Caco-2 (cell line): ENCODE data around the gene PLB1. TPM values are rescaled to one million over a fixed set of nuclear protein-coding genes. Genes with fewer than 3 reads are reported as not detected.

Experiments
- BruUV-seq: library from RNA; stranded (reverse); fragments of 400-500 nt; replicated peaks from 2 replicates; lab custom pipeline; 2021; lab: Mats Ljungman, UMichigan
- CTCF ChIA-PET: fragments of 300-600 bp; sonication (Branson Sonifier 250); formaldehyde crosslinking; loops from one replicate; lab custom pipeline; 2022; ENCODE audit warnings: antibody characterized with exemption; lab: Charles Lee
- POLR2A ChIA-PET: fragments of 300-600 bp; sonication (Branson Sonifier 250); formaldehyde crosslinking; loops from one replicate; lab custom pipeline; 2022; ENCODE audit warnings: antibody characterized with exemption; lab: Charles Lee
- DNase-seq, 2 experiments: peaks; one replicate each; pipeline versions ENCODE4 v3.0.0 to v3.0.0-alpha.2; 2020 to 2022
- H3K27me3 ChIP-seq: replicated peaks from 2 replicates; pipeline ENCODE4 v1.6.0; 2011; ENCODE audit warnings: low read length; ENCODE audit not compliant: control insufficient read depth, insufficient read depth
- H3K36me3 ChIP-seq: 2 replicates; pipeline ENCODE4 v1.5.1; 2011; ENCODE audit warnings: low read length; ENCODE audit not compliant: control insufficient read depth, insufficient read depth
- H3K4me1 ChIP-seq: fragments of 250-450 bp; sonication (Bioruptor Pico); 2 replicates; pipeline ENCODE4 v1.5.1; 2020; ENCODE audit warnings: mild to moderate bottlenecking
- H3K4me3 ChIP-seq: 2 replicates; pipeline ENCODE4 v1.5.1; 2011; ENCODE audit warnings: low read depth, mild to moderate bottlenecking, control low read depth, low read length
- H3K9me3 ChIP-seq: fragments of 250-450 bp; sonication (Bioruptor Pico); 2 replicates; pipeline ENCODE4 v1.5.1; 2020; ENCODE audit warnings: mild to moderate bottlenecking, moderate library complexity
- H3K27ac Mint-ChIP-seq: one replicate; pipeline ENCODE4 v1.8.0; 2022; ENCODE audit warnings: mixed read lengths; ENCODE audit not compliant: unreplicated experiment
- H3K27me3 Mint-ChIP-seq: one replicate; pipeline ENCODE4 v1.8.0; 2022; ENCODE audit warnings: mixed read lengths; ENCODE audit not compliant: insufficient read depth, unreplicated experiment
- H3K36me3 Mint-ChIP-seq: one replicate; pipeline ENCODE4 v1.8.0; 2022; ENCODE audit warnings: mild to moderate bottlenecking, mixed read lengths; ENCODE audit not compliant: insufficient read depth, unreplicated experiment
- H3K4me1 Mint-ChIP-seq: one replicate; pipeline ENCODE4 v1.8.0; 2022; ENCODE audit warnings: low read depth, mixed read lengths; ENCODE audit not compliant: unreplicated experiment
- H3K4me3 Mint-ChIP-seq: one replicate; pipeline ENCODE4 v1.8.0; 2022; ENCODE audit warnings: mild to moderate bottlenecking, moderate library complexity, mixed read lengths; ENCODE audit not compliant: unreplicated experiment
- H3K9me3 Mint-ChIP-seq: one replicate; pipeline ENCODE4 v1.8.0; 2022; ENCODE audit warnings: mixed read lengths; ENCODE audit not compliant: unreplicated experiment
- intact Hi-C: fragments of 100-400 bp; cut with micrococcal nuclease; formaldehyde crosslinking; loops from one replicate; pipeline ENCODE4 v1.10.0; 2022; ENCODE audit not compliant: unreplicated experiment
- total RNA-seq: library from RNA; stranded (reverse); gene quantifications from 2 replicates; pipeline ENCODE4 v1.2.3, GENCODE V29; 2022
- TF ChIP-seq, protein P1 (sequence below), 2 experiments: fragments of 200-600 bp in 1 of 2; IDR thresholded peaks; 1 replicate in 1 of 2; 2 replicates in 1 of 2; pipeline versions ENCODE4 v1.5.1 to v1.8.0; 2011 to 2022; ENCODE audit warnings: antibody characterized with exemption in 1 of 2, control low read depth in 1 of 2, inconsistent platforms in 1 of 2, low read depth in 1 of 2, low read length in 1 of 2, mild to moderate bottlenecking in 1 of 2, moderate library complexity in 1 of 2; ENCODE audit not compliant: insufficient read depth in 1 of 2, severe bottlenecking in 1 of 2, unreplicated experiment in 1 of 2

The PLB1 gene
- total RNA-seq, 1 experiment from 2014 or later, result 2.8 TPM

- H3K4me3 Mint-ChIP-seq, result peak overlapping the region; percentile 86
- BruUV-seq, result TSS peak; percentile 90
- H3K4me1 ChIP-seq, result peaks cover 49% of the 10 kb centered on the region
- peak overlapping the region; percentile 90 for H3K27ac Mint-ChIP-seq
- no peak for DNase-seq
- H3K27me3 Mint-ChIP-seq, result no peaks in the 10 kb centered on the region
- H3K27me3 ChIP-seq, result no peaks in the 10 kb centered on the region
- ChIA-PET CTCF (interaction anchor here (0.8 to 1.5 kb wide), 2 partner anchors 23 to 27 kb away, joined by 3 read pairs; no protein-coding TSS in a partner anchor), POLR2A (no interaction called here)
- H3K9me3 Mint-ChIP-seq, result no peaks in the 10 kb centered on the region
- H3K4me3 ChIP-seq, result no peak overlapping the region
- no peaks in the 10 kb centered on the region for H3K9me3 ChIP-seq
- TF ChIP-seq, protein P1, sequence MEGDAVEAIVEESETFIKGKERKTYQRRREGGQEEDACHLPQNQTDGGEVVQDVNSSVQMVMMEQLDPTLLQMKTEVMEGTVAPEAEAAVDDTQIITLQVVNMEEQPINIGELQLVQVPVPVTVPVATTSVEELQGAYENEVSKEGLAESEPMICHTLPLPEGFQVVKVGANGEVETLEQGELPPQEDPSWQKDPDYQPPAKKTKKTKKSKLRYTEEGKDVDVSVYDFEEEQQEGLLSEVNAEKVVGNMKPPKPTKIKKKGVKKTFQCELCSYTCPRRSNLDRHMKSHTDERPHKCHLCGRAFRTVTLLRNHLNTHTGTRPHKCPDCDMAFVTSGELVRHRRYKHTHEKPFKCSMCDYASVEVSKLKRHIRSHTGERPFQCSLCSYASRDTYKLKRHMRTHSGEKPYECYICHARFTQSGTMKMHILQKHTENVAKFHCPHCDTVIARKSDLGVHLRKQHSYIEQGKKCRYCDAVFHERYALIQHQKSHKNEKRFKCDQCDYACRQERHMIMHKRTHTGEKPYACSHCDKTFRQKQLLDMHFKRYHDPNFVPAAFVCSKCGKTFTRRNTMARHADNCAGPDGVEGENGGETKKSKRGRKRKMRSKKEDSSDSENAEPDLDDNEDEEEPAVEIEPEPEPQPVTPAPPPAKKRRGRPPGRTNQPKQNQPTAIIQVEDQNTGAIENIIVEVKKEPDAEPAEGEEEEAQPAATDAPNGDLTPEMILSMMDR (IDR thresholded peaks at IDR 0.05; ENCODE audit: insufficient read depth in 1 of 2, low read depth in 1 of 2, low read length in 1 of 2, severe bottlenecking in 1 of 2, unreplicated experiment in 1 of 2), result no peak
- H3K36me3 ChIP-seq, result no peaks in the 10 kb centered on the region
- H3K4me1 Mint-ChIP-seq, result peaks cover 43% of the 10 kb centered on the region
- intact Hi-C loops, result loop anchor here (1.0 to 10.0 kb wide), 3 partner anchors 36 to 279 kb away; no protein-coding TSS in a partner anchor
- peaks cover 17% of the 10 kb centered on the region for H3K36me3 Mint-ChIP-seq
Observed at GRCh38 chr2:28544036-28544346, 48.1 kb downstream of the PLB1 start.

GRCh38 chr2:28544405-28544921 is 48.6 kb downstream of the PLB1 start:
- Histone ChIP-seq H3K4me3 (no peak overlapping the region), H3K4me1 (peaks cover 49% of the 10 kb centered on the region), H3K9me3 (no peaks in the 10 kb centered on the region), H3K36me3 (no peaks in the 10 kb centered on the region), H3K27me3 (no peaks in the 10 kb centered on the region)
- H3K36me3 Mint-ChIP-seq, result peaks cover 17% of the 10 kb centered on the region
- peak; percentile 91 to 98 for DNase-seq
- H3K27ac Mint-ChIP-seq, result peak overlapping the region; percentile 90
- intact Hi-C loops, result loop anchor here (1.0 to 10.0 kb wide), 3 partner anchors 36 to 280 kb away; no protein-coding TSS in a partner anchor
- CTCF ChIA-PET, result interaction anchor here (0.7 to 1.5 kb wide), 4 partner anchors 22 to 61 kb away, joined by 3 to 14 read pairs (median 3); no protein-coding TSS in a partner anchor
- no peaks in the 10 kb centered on the region for H3K9me3 Mint-ChIP-seq
- H3K4me3 Mint-ChIP-seq, result peak overlapping the region; percentile 86
- no TSS peak for BruUV-seq
- POLR2A ChIA-PET, result interaction anchor here (1.0 kb wide), 2 partner anchors 27 to 792 kb away, joined by 3 to 7 read pairs; no protein-coding TSS in a partner anchor
- no peaks in the 10 kb centered on the region for H3K27me3 Mint-ChIP-seq
- H3K4me1 Mint-ChIP-seq, result peaks cover 43% of the 10 kb centered on the region
- TF ChIP-seq, protein P1 (IDR thresholded peaks at IDR 0.05; ENCODE audit: insufficient read depth in 1 of 2, low read depth in 1 of 2, low read length in 1 of 2, severe bottlenecking in 1 of 2, unreplicated experiment in 1 of 2), result no peak

DNA sequence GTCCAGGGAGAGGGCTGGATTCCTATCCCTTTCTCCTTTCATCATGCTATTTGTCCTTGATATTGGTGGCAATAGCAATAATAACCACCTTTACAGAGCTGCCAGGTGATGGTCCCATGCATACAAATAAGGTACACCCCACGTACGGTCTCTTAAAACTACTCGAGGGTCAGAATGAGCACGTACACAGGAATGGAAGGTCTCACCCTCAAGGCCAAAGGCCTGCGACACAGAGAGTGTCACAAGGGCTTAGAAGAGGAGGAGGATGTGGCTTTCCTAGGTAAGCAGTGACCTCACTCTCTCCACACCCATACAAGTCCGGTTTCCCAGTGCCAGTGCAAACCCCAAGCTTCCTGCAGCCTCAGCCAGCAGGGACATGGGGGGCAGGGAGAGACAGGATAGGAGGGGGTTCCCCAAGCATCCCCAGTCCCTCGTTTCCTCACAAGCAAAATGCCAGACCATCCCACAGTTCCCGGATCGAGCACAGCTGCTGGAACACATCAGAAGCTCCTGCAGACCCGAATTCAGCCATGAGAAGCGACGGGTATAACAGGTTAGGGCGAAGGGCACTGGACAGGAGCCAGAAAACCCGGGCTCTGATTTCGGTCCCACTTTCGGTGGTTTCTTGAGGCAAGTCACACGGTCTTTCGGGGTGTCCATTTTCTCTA is 49.2 kb downstream of the PLB1 start:
- peak; percentile 73 to 85 for DNase-seq
- Histone ChIP-seq H3K36me3 (no peaks in the 10 kb centered on the region), H3K27me3 (no peaks in the 10 kb centered on the region), H3K4me1 (peaks cover 49% of the 10 kb centered on the region), H3K4me3 (peak overlapping the region; percentile 3), H3K9me3 (no peaks in the 10 kb centered on the region)
- no peaks in the 10 kb centered on the region for H3K27me3 Mint-ChIP-seq
- H3K36me3 Mint-ChIP-seq, result peaks cover 17% of the 10 kb centered on the region
- CTCF ChIA-PET, result interaction anchor here (0.7 to 1.5 kb wide), 3 partner anchors 22 to 61 kb away, joined by 3 to 14 read pairs (median 3); no protein-coding TSS in a partner anchor
- no TSS peak for BruUV-seq
- POLR2A ChIA-PET, result interaction anchor here (1.0 kb wide), 2 partner anchors 28 to 793 kb away, joined by 3 to 7 read pairs; no protein-coding TSS in a partner anchor
- peak overlapping the region; percentile 90 for H3K27ac Mint-ChIP-seq
- H3K4me1 Mint-ChIP-seq, result peaks cover 43% of the 10 kb centered on the region
- TF ChIP-seq, protein P1 (IDR thresholded peaks at IDR 0.05; ENCODE audit: insufficient read depth in 1 of 2, low read depth in 1 of 2, low read length in 1 of 2, severe bottlenecking in 1 of 2, unreplicated experiment in 1 of 2), result no peak
- H3K4me3 Mint-ChIP-seq, result peak overlapping the region; percentile 86
- H3K9me3 Mint-ChIP-seq, result no peaks in the 10 kb centered on the region
- intact Hi-C loops, result loop anchor here (1.0 to 10.0 kb wide), 3 partner anchors 37 to 280 kb away; no protein-coding TSS in a partner anchor
